ENCODE data around the gene PDZD7. TPM values are rescaled to one million over a fixed set of nuclear protein-coding genes. Genes with fewer than 3 reads are reported as not detected.
A peak's percentile ranks its signal among the peaks of the same experiment; 100 is the strongest.

PDZD7 gene
- total RNA-seq, 1 experiment from 2014 or later, result 6.1 TPM

DNA sequence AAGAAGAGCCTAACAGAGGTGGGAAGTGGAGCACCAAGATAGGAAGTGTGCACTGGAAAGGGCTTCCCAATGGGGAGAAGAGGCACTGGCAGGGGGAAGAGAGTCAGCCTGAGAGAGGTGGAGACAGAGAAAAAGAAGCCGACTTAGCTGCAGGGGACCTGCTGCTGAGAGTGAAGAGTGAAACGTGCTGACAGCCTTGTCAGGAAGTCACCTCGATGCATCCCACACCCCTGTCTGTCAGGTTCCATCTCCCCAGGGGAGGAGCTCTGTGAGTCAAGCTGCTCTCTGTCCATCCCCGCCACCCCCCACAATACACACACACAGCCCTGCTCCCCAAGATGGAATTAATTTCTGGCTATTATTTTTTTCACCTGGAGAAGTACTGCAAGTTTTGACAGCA lies 44.8 kb upstream of the PDZD7 start:
- no peaks in the 10 kb centered on the region for H3K36me3 ChIP-seq (ENCODE audit: control insufficient read depth in 1 of 2, insufficient read depth in 2 of 2, low read length in 2 of 2)
- ATAC-seq (0 out of 2 replicates have a peak, but pooled peaks have one; percentile 16), DNase-seq (ENCODE audit: low read depth, low spot score) (no peak)
- no peak for TF ChIP-seq EZH2phosphoT487 (IDR thresholded peaks at IDR 0.05; ENCODE audit: borderline replicate concordance)
- no peak for TF ChIP-seq RAD21 (IDR thresholded peaks at IDR 0.05; ENCODE audit: low read depth)
- TF ChIP-seq POLR2AphosphoS5 (IDR thresholded peaks at IDR 0.05; ENCODE audit: low read depth, low read length), result no peak
- TF ChIP-seq REST (IDR thresholded peaks at IDR 0.05; ENCODE audit: low read depth), result no peak
- no peak for TF ChIP-seq TCF7L2 (IDR thresholded peaks at IDR 0.05; ENCODE audit: borderline replicate concordance, extremely low read depth, insufficient read depth, insufficient read length)
- TF ChIP-seq ZFX (IDR thresholded peaks at IDR 0.05), result no peak
- TF ChIP-seq EZH2 (IDR thresholded peaks at IDR 0.05), result no peak
- TF ChIP-seq JUND (IDR thresholded peaks at IDR 0.05), result no peak
- TF ChIP-seq ELF1 (IDR thresholded peaks at IDR 0.05; ENCODE audit: borderline replicate concordance, low read depth), result no peak
- TF ChIP-seq, protein P1, sequence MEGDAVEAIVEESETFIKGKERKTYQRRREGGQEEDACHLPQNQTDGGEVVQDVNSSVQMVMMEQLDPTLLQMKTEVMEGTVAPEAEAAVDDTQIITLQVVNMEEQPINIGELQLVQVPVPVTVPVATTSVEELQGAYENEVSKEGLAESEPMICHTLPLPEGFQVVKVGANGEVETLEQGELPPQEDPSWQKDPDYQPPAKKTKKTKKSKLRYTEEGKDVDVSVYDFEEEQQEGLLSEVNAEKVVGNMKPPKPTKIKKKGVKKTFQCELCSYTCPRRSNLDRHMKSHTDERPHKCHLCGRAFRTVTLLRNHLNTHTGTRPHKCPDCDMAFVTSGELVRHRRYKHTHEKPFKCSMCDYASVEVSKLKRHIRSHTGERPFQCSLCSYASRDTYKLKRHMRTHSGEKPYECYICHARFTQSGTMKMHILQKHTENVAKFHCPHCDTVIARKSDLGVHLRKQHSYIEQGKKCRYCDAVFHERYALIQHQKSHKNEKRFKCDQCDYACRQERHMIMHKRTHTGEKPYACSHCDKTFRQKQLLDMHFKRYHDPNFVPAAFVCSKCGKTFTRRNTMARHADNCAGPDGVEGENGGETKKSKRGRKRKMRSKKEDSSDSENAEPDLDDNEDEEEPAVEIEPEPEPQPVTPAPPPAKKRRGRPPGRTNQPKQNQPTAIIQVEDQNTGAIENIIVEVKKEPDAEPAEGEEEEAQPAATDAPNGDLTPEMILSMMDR (IDR thresholded peaks at IDR 0.05 in 2 of 3, conservative IDR thresholded peaks at IDR 0.05 in 1 of 3; ENCODE audit: borderline replicate concordance in 1 of 3, insufficient read depth in 1 of 3, low read depth in 2 of 3, low read length in 2 of 3), result no peak
- H2AFZ ChIP-seq (ENCODE audit: low read depth, low read length, poor library complexity, severe bottlenecking), result no peak overlapping the region
- H3K79me2 ChIP-seq (ENCODE audit: insufficient read depth, low read length), result no peaks in the 10 kb centered on the region
- no peak overlapping the region for H3K9ac ChIP-seq (ENCODE audit: low read length)
- H3K4me1 ChIP-seq (ENCODE audit: control insufficient read depth in 1 of 2, insufficient read depth in 2 of 2, low read length in 2 of 2), result peaks cover 0 to 12% of the 10 kb centered on the region in 2 experiments; a peak in 2 of 4 replicates
- H3K9me3 ChIP-seq (ENCODE audit: control insufficient read depth in 1 of 2, insufficient read depth in 1 of 2, low read depth in 1 of 2, low read length in 2 of 2), result no peaks in the 10 kb centered on the region
- intact Hi-C loops (cut with micrococcal nuclease), result no loop called here
- no peaks in the 10 kb centered on the region for H3K9me2 ChIP-seq (ENCODE audit: insufficient read depth)
- H3K4me3 ChIP-seq (replicated peaks in 1 of 2; ENCODE audit: low read depth in 1 of 2, low read length in 2 of 2), result no peak overlapping the region
- ChIA-PET POLR2A (interaction anchor here (2.1 kb wide), 1 partner anchor 33 kb away, joined by 6 read pairs; no protein-coding TSS in a partner anchor), CTCF (interaction anchor here (1.0 to 3.5 kb wide), 4 partner anchors 9 to 66 kb away, joined by 3 to 27 read pairs (median 4); no protein-coding TSS in a partner anchor), RAD21 (ENCODE audit: low non-redundant PET in 1 of 2, low total read pairs in 2 of 2, uncharacterized antibody in 2 of 2, unreplicated experiment in 2 of 2) (no interaction called here)
- H4K20me1 ChIP-seq (ENCODE audit: insufficient read depth), result no peaks in the 10 kb centered on the region
- no peak overlapping the region for H3K4me2 ChIP-seq (ENCODE audit: low read length)
- no peak overlapping the region for H3K27ac ChIP-seq (ENCODE audit: low read depth, low read length)
- H3K27me3 ChIP-seq (ENCODE audit: insufficient read depth, low read length), result peaks cover 24% of the 10 kb centered on the region
- BruUV-seq (replicated peaks), result no TSS peak
